ENCODE measurements around the gene ZSWIM8.

The ZSWIM8 gene

DNA sequence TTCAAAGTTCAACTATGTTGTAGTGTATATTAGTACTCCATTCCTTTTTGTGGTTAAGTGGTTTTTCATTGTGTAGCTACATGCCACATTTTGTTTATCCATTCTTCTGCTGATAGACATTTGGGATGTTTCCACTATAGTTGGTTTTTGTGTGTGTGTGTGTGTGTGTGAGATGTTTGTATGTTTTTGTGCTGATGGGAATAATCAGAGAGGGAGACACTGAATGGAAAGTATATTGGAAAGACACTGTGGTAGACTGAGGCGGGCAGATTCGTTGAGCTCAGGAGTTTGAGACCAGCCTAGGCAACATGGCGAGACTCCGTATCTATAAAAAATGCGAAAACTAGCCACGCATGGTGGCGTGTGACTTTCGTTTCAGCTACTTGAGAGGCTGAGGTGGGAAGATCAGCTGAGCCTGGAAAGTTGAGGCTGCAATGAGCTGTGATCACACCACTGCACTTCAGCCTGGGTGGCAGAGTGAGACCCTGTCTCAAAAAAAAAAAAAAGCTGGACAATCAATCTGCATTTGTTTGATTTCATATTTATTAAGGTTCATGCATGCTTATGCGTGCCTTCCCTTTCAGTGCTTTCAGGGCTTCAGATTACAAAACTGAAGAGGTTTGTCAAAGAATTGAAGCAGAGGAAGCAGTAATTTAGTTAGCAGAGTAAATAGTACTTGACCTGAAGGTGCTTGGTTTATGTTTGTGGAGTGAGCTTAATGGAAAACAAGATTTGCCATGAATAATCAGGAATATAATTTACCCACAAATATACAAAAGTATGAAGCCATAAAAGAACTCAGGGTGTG is 26.5 kb upstream of the ZSWIM8 start:
- Histone ChIP-seq H3K27ac (ENCODE audit: low read length) (no peak overlapping the region), H3K9ac (ENCODE audit: low read length in 2 of 2) (no peak overlapping the region), H3K4me3 (ENCODE audit: low read length in 2 of 2) (no peak overlapping the region), H3K36me3 (ENCODE audit: control insufficient read depth in 2 of 2, insufficient read depth in 2 of 2, low read length in 2 of 2) (peaks cover 49 to 60% of the 10 kb centered on the region in 2 donors), H3K9me3 (ENCODE audit: control insufficient read depth in 2 of 2, low read length in 2 of 2) (no peaks in the 10 kb centered on the region), H3K27me3 (ENCODE audit: control insufficient read depth in 1 of 2, insufficient read depth in 2 of 2, low read length in 2 of 2) (no peaks in the 10 kb centered on the region), H3K4me1 (ENCODE audit: control insufficient read depth, insufficient read depth, low read length) (no peaks in the 10 kb centered on the region)

DNA sequence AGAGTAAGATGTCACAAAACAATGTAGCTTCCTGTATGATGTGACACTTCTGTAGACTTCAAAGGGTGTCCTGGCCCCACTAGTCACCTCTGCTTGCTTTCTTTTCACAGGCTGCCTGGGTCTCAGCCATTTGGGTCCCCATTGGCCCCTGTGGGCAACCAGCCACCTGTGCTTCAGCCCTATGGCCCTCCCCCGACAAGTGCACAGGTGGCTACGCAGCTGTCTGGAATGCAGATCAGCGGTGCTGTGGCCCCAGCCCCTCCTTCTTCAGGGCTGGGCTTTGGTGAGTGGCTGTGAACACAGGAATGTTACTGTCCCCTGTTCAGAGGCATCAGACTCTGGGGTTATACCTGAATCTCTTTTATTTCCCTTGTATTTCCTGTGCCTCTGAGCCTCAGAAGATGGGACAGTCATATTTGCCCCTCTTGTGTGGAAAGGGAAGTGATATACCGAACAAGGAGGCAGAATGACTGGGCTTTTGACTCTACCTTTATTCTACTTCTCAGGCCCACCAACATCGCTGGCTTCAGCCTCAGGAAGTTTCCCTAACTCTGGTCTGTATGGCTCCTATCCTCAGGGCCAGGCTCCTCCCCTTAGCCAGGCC is 25.8 kb upstream of the ZSWIM8 start:
- no peaks in the 10 kb centered on the region for H3K4me1 ChIP-seq (ENCODE audit: control insufficient read depth, insufficient read depth, low read length)
- H3K9ac ChIP-seq (ENCODE audit: low read length in 2 of 2) = no peak overlapping the region
- H3K4me3 ChIP-seq (ENCODE audit: low read length in 2 of 2) = no peak overlapping the region
- H3K36me3 ChIP-seq (ENCODE audit: control insufficient read depth in 2 of 2, insufficient read depth in 2 of 2, low read length in 2 of 2) = peaks cover 54 to 61% of the 10 kb centered on the region in 2 donors
- no peaks in the 10 kb centered on the region for H3K9me3 ChIP-seq (ENCODE audit: control insufficient read depth in 2 of 2, low read length in 2 of 2)
- no peaks in the 10 kb centered on the region for H3K27me3 ChIP-seq (ENCODE audit: control insufficient read depth in 1 of 2, insufficient read depth in 2 of 2, low read length in 2 of 2)
- H3K27ac ChIP-seq (ENCODE audit: low read length) = no peak overlapping the region

DNA sequence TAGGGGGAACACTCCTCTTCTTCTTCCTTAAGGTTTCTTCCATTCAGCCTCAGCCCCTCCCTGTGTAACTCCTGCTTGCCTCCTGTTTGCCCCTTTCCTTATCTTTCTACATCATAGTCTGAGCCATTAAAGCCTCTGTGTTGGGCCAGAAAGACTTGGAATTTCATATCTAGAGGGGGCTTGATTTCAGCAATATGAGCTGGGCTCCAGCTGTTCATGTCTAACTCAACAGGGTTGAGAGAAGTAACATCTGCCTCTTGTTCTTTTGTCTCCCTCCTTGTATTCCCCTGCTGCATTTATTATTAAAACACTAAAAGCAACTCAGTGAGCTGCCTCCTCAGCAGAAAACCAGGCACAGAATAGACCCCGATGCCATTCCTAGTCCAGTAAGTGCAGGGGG is 23.6 kb upstream of the ZSWIM8 start:
- H3K9ac ChIP-seq (ENCODE audit: low read length in 2 of 2) = no peak overlapping the region
- H3K4me1 ChIP-seq (ENCODE audit: control insufficient read depth, insufficient read depth, low read length) = no peaks in the 10 kb centered on the region
- no peaks in the 10 kb centered on the region for H3K9me3 ChIP-seq (ENCODE audit: control insufficient read depth in 2 of 2, low read length in 2 of 2)
- H3K27me3 ChIP-seq (ENCODE audit: control insufficient read depth in 1 of 2, insufficient read depth in 2 of 2, low read length in 2 of 2) = no peaks in the 10 kb centered on the region
- H3K4me3 ChIP-seq (ENCODE audit: low read length in 2 of 2) = no peak overlapping the region
- peaks cover 72 to 76% of the 10 kb centered on the region in 2 donors for H3K36me3 ChIP-seq (ENCODE audit: control insufficient read depth in 2 of 2, insufficient read depth in 2 of 2, low read length in 2 of 2)
- H3K27ac ChIP-seq (ENCODE audit: low read length) = no peak overlapping the region

DNA sequence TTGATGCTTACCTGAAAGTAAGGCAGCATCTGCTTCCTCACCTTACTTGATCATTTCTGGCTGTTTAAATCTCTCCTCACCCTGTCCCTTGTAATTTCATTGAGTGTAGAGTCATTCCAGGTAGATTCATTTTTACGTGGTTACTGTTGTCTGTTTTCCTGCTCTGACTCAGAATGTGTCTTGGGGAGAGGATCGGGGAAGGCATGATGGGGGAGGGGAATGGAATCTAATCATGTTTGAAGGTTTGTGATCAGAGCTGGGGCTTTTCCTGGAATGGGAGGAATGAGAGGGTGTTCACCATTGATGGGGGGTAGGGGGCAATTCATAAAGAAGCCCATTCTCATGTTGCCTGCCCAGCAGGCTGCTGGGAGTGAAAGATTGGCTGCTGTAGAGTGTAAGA is 22.5 kb upstream of the ZSWIM8 start:
- Histone ChIP-seq H3K27me3 (ENCODE audit: control insufficient read depth in 1 of 2, insufficient read depth in 2 of 2, low read length in 2 of 2) (no peaks in the 10 kb centered on the region), H3K27ac (ENCODE audit: low read length) (no peak overlapping the region), H3K4me1 (ENCODE audit: control insufficient read depth, insufficient read depth, low read length) (no peaks in the 10 kb centered on the region)

DNA sequence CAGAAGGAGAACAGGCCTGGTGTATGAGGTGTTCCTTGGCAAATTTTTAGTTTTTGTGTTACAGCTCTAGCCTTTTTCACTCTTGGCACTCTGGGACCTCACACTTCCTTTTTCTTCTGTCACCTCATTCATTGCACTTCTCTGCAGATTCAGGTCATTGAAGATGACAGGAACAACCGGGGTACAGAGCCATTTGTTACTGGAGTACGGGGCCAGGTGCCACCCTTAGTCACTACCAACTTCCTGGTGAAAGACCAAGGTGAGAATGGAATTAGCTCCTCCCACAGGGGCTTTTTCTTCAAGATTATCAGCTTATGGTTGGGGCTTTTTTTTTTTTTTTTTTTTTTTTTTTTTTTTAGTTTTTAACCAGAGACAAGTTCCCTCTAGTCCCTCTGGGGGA is 22.1 kb upstream of the ZSWIM8 start:
- no peaks in the 10 kb centered on the region for H3K27me3 ChIP-seq (ENCODE audit: control insufficient read depth in 1 of 2, insufficient read depth in 2 of 2, low read length in 2 of 2)
- H3K36me3 ChIP-seq (ENCODE audit: control insufficient read depth in 2 of 2, insufficient read depth in 2 of 2, low read length in 2 of 2) = peaks cover 82% of the 10 kb centered on the region in 2 donors
- no peaks in the 10 kb centered on the region for H3K4me1 ChIP-seq (ENCODE audit: control insufficient read depth, insufficient read depth, low read length)
- H3K9me3 ChIP-seq (ENCODE audit: control insufficient read depth in 2 of 2, low read length in 2 of 2) = no peaks in the 10 kb centered on the region
- no peak overlapping the region for H3K4me3 ChIP-seq (ENCODE audit: low read length in 2 of 2)
- no peak overlapping the region for H3K27ac ChIP-seq (ENCODE audit: low read length)
- H3K9ac ChIP-seq (ENCODE audit: low read length in 2 of 2) = no peak overlapping the region

More for the DNA sequence above, 22.5 kb upstream of the ZSWIM8 start:
- Histone ChIP-seq H3K9ac (ENCODE audit: low read length in 2 of 2) (no peak overlapping the region), H3K36me3 (ENCODE audit: control insufficient read depth in 2 of 2, insufficient read depth in 2 of 2, low read length in 2 of 2) (peaks cover 79 to 81% of the 10 kb centered on the region in 2 donors), H3K4me3 (ENCODE audit: low read length in 2 of 2) (no peak overlapping the region), H3K9me3 (ENCODE audit: control insufficient read depth in 2 of 2, low read length in 2 of 2) (no peaks in the 10 kb centered on the region)

DNA sequence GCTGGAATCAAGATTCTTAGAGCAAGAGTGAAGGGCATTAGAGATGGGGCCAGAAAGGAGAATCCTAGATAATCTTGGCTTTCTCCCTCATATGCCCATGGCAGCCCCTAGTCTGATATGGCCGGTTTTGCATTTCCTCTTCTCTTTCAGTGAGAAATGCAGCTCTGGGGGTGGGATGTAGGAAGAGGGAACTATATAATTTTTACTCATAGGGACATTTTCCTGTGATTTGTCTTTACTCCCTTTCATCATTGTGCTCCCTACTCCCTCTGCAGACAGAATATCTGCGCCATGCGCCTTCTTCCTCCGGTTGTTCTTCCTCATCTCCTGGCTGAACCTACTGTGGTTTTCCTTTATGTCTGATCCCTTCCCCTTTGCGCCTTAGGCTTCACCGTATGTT is 20.3 kb upstream of the ZSWIM8 start:
- no peaks in the 10 kb centered on the region for H3K9me3 ChIP-seq (ENCODE audit: control insufficient read depth in 2 of 2, low read length in 2 of 2)

DNA sequence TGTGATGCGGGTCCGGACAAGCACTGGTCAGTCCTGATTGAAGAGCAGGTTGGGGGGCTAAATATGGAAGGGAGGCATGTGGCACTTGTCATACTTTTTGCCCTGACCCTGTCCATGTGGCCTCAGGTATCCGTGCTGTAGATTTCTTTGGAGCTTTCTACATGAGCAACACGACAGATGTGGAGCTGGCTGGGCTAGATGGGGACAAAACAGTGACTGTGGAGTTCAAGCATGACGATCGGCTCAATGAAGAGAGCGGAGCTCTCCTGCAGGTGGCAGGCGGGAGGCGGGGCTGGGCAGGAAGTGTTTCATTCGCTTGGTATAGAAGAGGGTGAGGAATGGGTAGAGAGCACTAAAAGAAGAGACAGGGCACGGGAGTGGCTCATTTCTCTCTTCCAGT is 16.5 kb upstream of the ZSWIM8 start:
- Histone ChIP-seq H3K9ac (ENCODE audit: low read length in 2 of 2) (no peak overlapping the region), H3K9me3 (ENCODE audit: control insufficient read depth in 2 of 2, low read length in 2 of 2) (no peaks in the 10 kb centered on the region), H3K36me3 (ENCODE audit: control insufficient read depth in 2 of 2, insufficient read depth in 2 of 2, low read length in 2 of 2) (peaks cover 62 to 67% of the 10 kb centered on the region in 2 donors), H3K4me1 (ENCODE audit: control insufficient read depth, insufficient read depth, low read length) (peaks cover 19% of the 10 kb centered on the region), H3K4me3 (ENCODE audit: low read length in 2 of 2) (no peak overlapping the region), H3K27me3 (ENCODE audit: control insufficient read depth in 1 of 2, insufficient read depth in 2 of 2, low read length in 2 of 2) (no peaks in the 10 kb centered on the region), H3K27ac (ENCODE audit: low read length) (no peak overlapping the region)

More for the DNA sequence above, 20.3 kb upstream of the ZSWIM8 start:
- H3K4me3 ChIP-seq (ENCODE audit: low read length in 2 of 2) = no peak overlapping the region
- H3K27me3 ChIP-seq (ENCODE audit: control insufficient read depth in 1 of 2, insufficient read depth in 2 of 2, low read length in 2 of 2) = no peaks in the 10 kb centered on the region
- H3K4me1 ChIP-seq (ENCODE audit: control insufficient read depth, insufficient read depth, low read length) = no peaks in the 10 kb centered on the region
- H3K27ac ChIP-seq (ENCODE audit: low read length) = no peak overlapping the region
- H3K36me3 ChIP-seq (ENCODE audit: control insufficient read depth in 2 of 2, insufficient read depth in 2 of 2, low read length in 2 of 2) = peaks cover 87 to 89% of the 10 kb centered on the region in 2 donors
- H3K9ac ChIP-seq (ENCODE audit: low read length in 2 of 2) = no peak overlapping the region

DNA sequence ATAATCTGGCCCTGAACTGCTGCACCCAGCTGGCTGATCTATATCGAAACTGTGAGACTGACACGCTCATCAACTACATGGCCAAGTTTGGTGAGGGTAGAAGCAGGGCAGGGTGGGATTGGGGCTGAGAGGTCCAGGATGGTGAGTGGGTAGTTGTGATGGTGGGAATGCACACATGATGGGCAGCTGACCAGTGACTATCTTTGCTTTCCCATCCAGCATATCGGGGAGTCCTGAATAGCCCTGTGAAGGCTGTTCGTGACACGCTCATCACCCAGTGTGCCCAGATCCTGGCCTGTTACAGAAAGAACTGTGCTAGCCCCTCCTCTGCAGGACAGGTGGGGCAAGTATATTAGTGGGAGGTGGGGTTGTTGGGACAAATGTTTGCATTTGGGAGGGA is 16.0 kb upstream of the ZSWIM8 start:
- Histone ChIP-seq H3K27ac (ENCODE audit: low read length) (no peak overlapping the region), H3K36me3 (ENCODE audit: control insufficient read depth in 2 of 2, insufficient read depth in 2 of 2, low read length in 2 of 2) (peaks cover 59 to 64% of the 10 kb centered on the region in 2 donors), H3K27me3 (ENCODE audit: control insufficient read depth in 1 of 2, insufficient read depth in 2 of 2, low read length in 2 of 2) (no peaks in the 10 kb centered on the region)

DNA sequence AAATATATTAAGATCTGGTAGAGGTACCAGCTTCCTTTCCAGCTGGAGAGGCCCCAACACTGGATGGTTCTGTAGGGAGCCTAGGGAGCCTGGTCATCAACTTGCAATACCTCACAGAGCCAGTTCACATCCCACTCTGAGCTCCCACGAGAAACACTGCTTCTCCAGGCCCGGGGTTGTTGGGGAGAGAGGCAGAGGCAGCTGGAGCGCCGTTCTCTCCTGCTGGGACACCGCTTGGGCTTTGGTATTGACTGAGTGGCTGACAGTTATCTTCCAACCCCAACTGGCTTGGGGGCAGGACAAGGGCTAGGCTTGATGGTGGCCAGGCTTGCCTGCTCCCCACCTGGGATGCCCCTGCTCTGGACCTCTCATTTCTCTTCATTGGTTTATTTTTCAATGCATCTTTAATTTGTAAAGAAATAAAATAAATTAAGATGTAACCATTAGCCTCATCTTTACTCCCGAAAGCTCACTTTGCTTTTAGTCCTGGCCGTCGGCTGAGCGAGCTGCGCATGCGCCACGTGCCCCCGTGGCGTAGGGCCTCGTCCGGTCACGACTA is 13.6 kb upstream of the ZSWIM8 start:
- peak overlapping the region; percentile 93 to 96 for H3K4me3 ChIP-seq (ENCODE audit: low read length in 2 of 2)
- H3K36me3 ChIP-seq (ENCODE audit: control insufficient read depth in 2 of 2, insufficient read depth in 2 of 2, low read length in 2 of 2) = peaks cover 39 to 50% of the 10 kb centered on the region in 2 donors
- H3K4me1 ChIP-seq (ENCODE audit: control insufficient read depth, insufficient read depth, low read length) = peaks cover 36% of the 10 kb centered on the region
- no peaks in the 10 kb centered on the region for H3K27me3 ChIP-seq (ENCODE audit: control insufficient read depth in 1 of 2, insufficient read depth in 2 of 2, low read length in 2 of 2)
- H3K9ac ChIP-seq (ENCODE audit: low read length in 2 of 2) = peak overlapping the region; percentile 79 to 89
- peak overlapping the region; percentile 91 for H3K27ac ChIP-seq (ENCODE audit: low read length)
- H3K9me3 ChIP-seq (ENCODE audit: control insufficient read depth in 2 of 2, low read length in 2 of 2) = no peaks in the 10 kb centered on the region

More for the DNA sequence above, 16.0 kb upstream of the ZSWIM8 start:
- no peak overlapping the region for H3K4me3 ChIP-seq (ENCODE audit: low read length in 2 of 2)
- no peaks in the 10 kb centered on the region for H3K9me3 ChIP-seq (ENCODE audit: control insufficient read depth in 2 of 2, low read length in 2 of 2)
- H3K4me1 ChIP-seq (ENCODE audit: control insufficient read depth, insufficient read depth, low read length) = peaks cover 24% of the 10 kb centered on the region
- no peak overlapping the region for H3K9ac ChIP-seq (ENCODE audit: low read length in 2 of 2)

DNA sequence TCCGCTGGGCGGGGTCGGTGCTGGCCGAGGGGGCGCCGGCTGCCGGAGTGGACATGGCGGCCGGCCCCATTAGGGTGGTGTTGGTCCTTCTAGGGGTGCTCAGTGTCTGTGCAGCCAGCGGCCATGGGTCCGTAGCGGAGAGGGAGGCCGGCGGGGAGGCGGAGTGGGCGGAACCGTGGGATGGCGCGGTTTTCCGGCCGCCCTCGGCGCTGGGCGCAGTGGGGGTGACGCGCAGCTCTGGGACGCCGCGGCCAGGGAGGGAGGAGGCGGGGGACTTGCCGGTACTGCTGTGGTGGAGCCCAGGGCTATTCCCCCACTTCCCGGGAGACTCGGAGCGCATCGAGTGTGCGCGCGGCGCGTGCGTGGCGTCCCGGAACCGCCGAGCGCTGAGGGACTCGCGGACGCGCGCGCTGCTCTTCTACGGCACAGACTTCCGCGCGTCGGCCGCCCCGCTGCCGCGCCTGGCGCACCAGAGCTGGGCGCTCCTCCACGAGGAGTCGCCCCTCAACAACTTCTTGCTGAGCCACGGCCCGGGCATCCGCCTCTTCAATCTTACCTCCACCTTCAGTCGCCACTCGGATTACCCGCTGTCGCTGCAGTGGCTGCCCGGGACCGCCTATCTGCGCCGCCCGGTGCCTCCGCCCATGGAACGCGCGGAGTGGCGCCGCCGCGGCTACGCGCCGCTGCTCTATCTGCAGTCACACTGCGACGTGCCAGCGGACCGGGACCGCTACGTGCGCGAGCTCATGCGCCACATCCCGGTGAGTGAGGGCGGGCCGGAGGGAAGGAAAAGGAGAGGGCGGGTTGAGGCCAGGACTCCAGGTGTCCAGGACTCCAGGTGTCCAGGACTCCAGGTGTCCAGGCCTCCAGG is 12.9 kb upstream of the ZSWIM8 start:
- peaks cover 37 to 47% of the 10 kb centered on the region in 2 donors for H3K36me3 ChIP-seq (ENCODE audit: control insufficient read depth in 2 of 2, insufficient read depth in 2 of 2, low read length in 2 of 2)
- H3K4me1 ChIP-seq (ENCODE audit: control insufficient read depth, insufficient read depth, low read length) = peaks cover 36% of the 10 kb centered on the region

More for the DNA sequence above, 12.9 kb upstream of the ZSWIM8 start:
- H3K9ac ChIP-seq (ENCODE audit: low read length in 2 of 2) = peak overlapping the region; percentile 79 to 89
- peak overlapping the region; percentile 91 for H3K27ac ChIP-seq (ENCODE audit: low read length)
- peak overlapping the region; percentile 93 to 96 for H3K4me3 ChIP-seq (ENCODE audit: low read length in 2 of 2)
- no peaks in the 10 kb centered on the region for H3K9me3 ChIP-seq (ENCODE audit: control insufficient read depth in 2 of 2, low read length in 2 of 2)
- no peaks in the 10 kb centered on the region for H3K27me3 ChIP-seq (ENCODE audit: control insufficient read depth in 1 of 2, insufficient read depth in 2 of 2, low read length in 2 of 2)
